Measurements from ENCODE around the gene HNRNPR. TPM values are rescaled to one million over a fixed set of nuclear protein-coding genes. Genes with fewer than 3 reads are reported as not detected.

Gene HNRNPR
- polyA plus RNA-seq, 1 of the 3 experiments (the other 2 are of a cell fraction): 111 TPM

DNA sequence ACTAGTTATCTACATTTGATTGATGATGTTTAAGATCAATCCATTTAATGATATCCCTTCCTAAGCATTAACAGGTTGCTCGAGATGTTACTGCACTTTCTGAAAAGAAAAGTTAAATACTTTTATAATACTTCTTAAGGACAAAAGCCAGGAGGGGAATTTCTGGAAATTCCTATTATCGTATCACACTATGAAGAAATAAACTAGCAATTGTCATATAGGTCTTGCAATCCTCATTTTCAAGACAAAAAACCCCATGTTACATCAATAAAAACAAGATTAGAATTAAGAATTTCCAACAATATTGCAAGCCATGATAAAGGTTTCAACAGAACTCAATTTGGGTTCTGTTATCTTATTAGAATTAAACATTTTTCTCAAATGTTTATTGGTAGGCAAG is 47.2 kb downstream of the HNRNPR start:
- ChIA-PET POLR2A (interaction anchor here (1.2 kb wide), 1 partner anchor 107 kb away, joined by 3 read pairs; no protein-coding TSS in a partner anchor), CTCF (interaction anchor here (1.5 kb wide), 1 partner anchor 243 kb away, joined by 3 read pairs; no protein-coding TSS in a partner anchor)
- H3K36me3 ChIP-seq (replicated peaks in 1 of 2; ENCODE audit: control insufficient read depth in 1 of 2, insufficient read depth in 2 of 2, low read length in 1 of 2): peaks cover 23 to 73% of the 10 kb centered on the region in 2 experiments
- no peak overlapping the region for H3K4me2 ChIP-seq
- H3K27ac ChIP-seq (ENCODE audit: low read depth in 2 of 2, low read length in 1 of 2): no peak overlapping the region
- H3K9me3 ChIP-seq: no peaks in the 10 kb centered on the region
- no peaks in the 10 kb centered on the region for H3K9me2 ChIP-seq
- no peaks in the 10 kb centered on the region; the same call in 1 of the 2 replicates for H4K20me1 ChIP-seq (ENCODE audit: insufficient read depth)
- H3K79me2 ChIP-seq (ENCODE audit: insufficient read depth): peaks cover 15% of the 10 kb centered on the region; the same call in 1 of the 2 replicates
- no peaks in the 10 kb centered on the region for H3K27me3 ChIP-seq (ENCODE audit: insufficient read depth)
- H3F3A ChIP-seq (replicated peaks; ENCODE audit: insufficient read depth): peaks cover 54% of the 10 kb centered on the region
- WGBS (ENCODE audit: low lambda C conversion rate): 93% methylated on average over 2 of the region's 2 CpGs
- H3K4me3 ChIP-seq (ENCODE audit: low read depth in 2 of 2, low read length in 1 of 2): no peak overlapping the region
- no peak overlapping the region for H3K9ac ChIP-seq
- no peaks in the 10 kb centered on the region; a peak in 1 of 4 replicates for H3K4me1 ChIP-seq (ENCODE audit: control insufficient read depth in 1 of 2, insufficient read depth in 2 of 2, low read depth in 1 of 2, low read length in 1 of 2)
- DNase-seq: no peak
- TF ChIP-seq ELF1 (IDR thresholded peaks at IDR 0.05) (no peak), FOSL2 (IDR thresholded peaks at IDR 0.05; ENCODE audit: borderline replicate concordance, low read depth) (no peak), SIN3A (IDR thresholded peaks at IDR 0.05; ENCODE audit: borderline replicate concordance, low read depth, low read length) (no peak)
- H2AFZ ChIP-seq (ENCODE audit: low read depth): no peak overlapping the region

DNA sequence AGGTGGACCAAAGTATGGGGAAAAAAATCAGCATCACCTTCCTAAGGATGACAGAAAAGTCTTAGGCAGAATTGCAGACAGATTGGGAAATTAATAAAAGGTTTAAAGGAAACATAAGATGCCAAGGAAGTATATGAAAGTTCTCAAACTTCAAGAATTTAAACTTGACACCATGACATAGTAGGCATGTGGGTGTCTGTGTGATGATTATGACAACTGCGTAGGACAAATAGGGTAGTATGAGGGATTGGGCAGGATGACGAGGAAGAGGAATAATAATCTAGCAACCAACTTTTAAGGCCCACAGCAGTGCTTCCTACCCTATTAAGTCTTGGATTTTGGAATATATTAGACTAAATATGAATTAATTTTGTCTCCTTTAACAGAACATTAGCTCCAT is 52.4 kb downstream of the HNRNPR start:
- TF ChIP-seq CTCF (IDR thresholded peaks at IDR 0.05) (no peak), EZH2phosphoT487 (IDR thresholded peaks at IDR 0.05; ENCODE audit: borderline replicate concordance, low read depth) (no peak), RFX5 (IDR thresholded peaks at IDR 0.05; ENCODE audit: low read length) (no peak), EP300 (IDR thresholded peaks at IDR 0.05; ENCODE audit: borderline replicate concordance in 1 of 2, low read depth in 1 of 2, low read length in 1 of 2) (no peak), ELF1 (IDR thresholded peaks at IDR 0.05) (no peak), FOSL2 (IDR thresholded peaks at IDR 0.05; ENCODE audit: borderline replicate concordance, low read depth) (no peak), RAD21 (IDR thresholded peaks at IDR 0.05; ENCODE audit: low read length) (no peak), YY1 (IDR thresholded peaks at IDR 0.05; ENCODE audit: low read depth) (no peak), NFIC (IDR thresholded peaks at IDR 0.05; ENCODE audit: borderline replicate concordance) (no peak), TCF12 (IDR thresholded peaks at IDR 0.05) (no peak), MXI1 (IDR thresholded peaks at IDR 0.05; ENCODE audit: low read depth, low read length) (no peak), FOXJ3 (CRISPR knock-in tag; IDR thresholded peaks at IDR 0.05) (no peak), PBX3 (IDR thresholded peaks at IDR 0.05) (no peak), TAF1 (IDR thresholded peaks at IDR 0.05; ENCODE audit: borderline replicate concordance, low read depth, low read length) (no peak)
- TF ChIP-seq, protein P1, sequence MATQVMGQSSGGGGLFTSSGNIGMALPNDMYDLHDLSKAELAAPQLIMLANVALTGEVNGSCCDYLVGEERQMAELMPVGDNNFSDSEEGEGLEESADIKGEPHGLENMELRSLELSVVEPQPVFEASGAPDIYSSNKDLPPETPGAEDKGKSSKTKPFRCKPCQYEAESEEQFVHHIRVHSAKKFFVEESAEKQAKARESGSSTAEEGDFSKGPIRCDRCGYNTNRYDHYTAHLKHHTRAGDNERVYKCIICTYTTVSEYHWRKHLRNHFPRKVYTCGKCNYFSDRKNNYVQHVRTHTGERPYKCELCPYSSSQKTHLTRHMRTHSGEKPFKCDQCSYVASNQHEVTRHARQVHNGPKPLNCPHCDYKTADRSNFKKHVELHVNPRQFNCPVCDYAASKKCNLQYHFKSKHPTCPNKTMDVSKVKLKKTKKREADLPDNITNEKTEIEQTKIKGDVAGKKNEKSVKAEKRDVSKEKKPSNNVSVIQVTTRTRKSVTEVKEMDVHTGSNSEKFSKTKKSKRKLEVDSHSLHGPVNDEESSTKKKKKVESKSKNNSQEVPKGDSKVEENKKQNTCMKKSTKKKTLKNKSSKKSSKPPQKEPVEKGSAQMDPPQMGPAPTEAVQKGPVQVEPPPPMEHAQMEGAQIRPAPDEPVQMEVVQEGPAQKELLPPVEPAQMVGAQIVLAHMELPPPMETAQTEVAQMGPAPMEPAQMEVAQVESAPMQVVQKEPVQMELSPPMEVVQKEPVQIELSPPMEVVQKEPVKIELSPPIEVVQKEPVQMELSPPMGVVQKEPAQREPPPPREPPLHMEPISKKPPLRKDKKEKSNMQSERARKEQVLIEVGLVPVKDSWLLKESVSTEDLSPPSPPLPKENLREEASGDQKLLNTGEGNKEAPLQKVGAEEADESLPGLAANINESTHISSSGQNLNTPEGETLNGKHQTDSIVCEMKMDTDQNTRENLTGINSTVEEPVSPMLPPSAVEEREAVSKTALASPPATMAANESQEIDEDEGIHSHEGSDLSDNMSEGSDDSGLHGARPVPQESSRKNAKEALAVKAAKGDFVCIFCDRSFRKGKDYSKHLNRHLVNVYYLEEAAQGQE (IDR thresholded peaks at IDR 0.05; ENCODE audit: low read depth, low read length): no peak
- Histone ChIP-seq H3K4me1 (ENCODE audit: control insufficient read depth in 1 of 2, insufficient read depth in 2 of 2, low read depth in 1 of 2, low read length in 1 of 2) (no peaks in the 10 kb centered on the region; a peak in 1 of 4 replicates), H3F3A (replicated peaks; ENCODE audit: insufficient read depth) (peaks cover 47% of the 10 kb centered on the region), H3K9me2 (no peaks in the 10 kb centered on the region), H2AFZ (ENCODE audit: low read depth) (no peak overlapping the region), H3K27ac (ENCODE audit: low read depth in 2 of 2, low read length in 1 of 2) (no peak overlapping the region; a peak in 1 of 4 replicates), H3K4me2 (no peak overlapping the region), H3K4me3 (ENCODE audit: low read depth in 2 of 2, low read length in 1 of 2) (no peak overlapping the region), H3K36me3 (replicated peaks in 1 of 2; ENCODE audit: control insufficient read depth in 1 of 2, insufficient read depth in 2 of 2, low read length in 1 of 2) (peaks cover 41 to 74% of the 10 kb centered on the region in 2 experiments), H4K20me1 (ENCODE audit: insufficient read depth) (no peaks in the 10 kb centered on the region), H3K9me3 (no peaks in the 10 kb centered on the region), H3K79me2 (ENCODE audit: insufficient read depth) (no peaks in the 10 kb centered on the region), H3K9ac (no peak overlapping the region), H3K27me3 (ENCODE audit: insufficient read depth) (no peaks in the 10 kb centered on the region)
- ChIA-PET POLR2A (no interaction called here), CTCF (no interaction called here)
- WGBS (ENCODE audit: low lambda C conversion rate): 100% methylated on average over 2 of the region's 2 CpGs
- no peak for DNase-seq
